22Rv1 (cell line): Measurements from ENCODE around the gene ZCWPW1.

ENCODE experiments used
- ZFX ChIP-seq: fragments of 450-650 bp; IDR thresholded peaks from 2 replicates; pipeline ENCODE4 v1.6.1; 2017; ENCODE audit warnings: antibody characterized with exemption, borderline replicate concordance
- TF ChIP-seq, protein P1 (sequence below): fragments of 450-650 bp; IDR thresholded peaks from 2 replicates; pipeline ENCODE4 v1.5.1; 2017; ENCODE audit warnings: mild to moderate bottlenecking

DNA sequence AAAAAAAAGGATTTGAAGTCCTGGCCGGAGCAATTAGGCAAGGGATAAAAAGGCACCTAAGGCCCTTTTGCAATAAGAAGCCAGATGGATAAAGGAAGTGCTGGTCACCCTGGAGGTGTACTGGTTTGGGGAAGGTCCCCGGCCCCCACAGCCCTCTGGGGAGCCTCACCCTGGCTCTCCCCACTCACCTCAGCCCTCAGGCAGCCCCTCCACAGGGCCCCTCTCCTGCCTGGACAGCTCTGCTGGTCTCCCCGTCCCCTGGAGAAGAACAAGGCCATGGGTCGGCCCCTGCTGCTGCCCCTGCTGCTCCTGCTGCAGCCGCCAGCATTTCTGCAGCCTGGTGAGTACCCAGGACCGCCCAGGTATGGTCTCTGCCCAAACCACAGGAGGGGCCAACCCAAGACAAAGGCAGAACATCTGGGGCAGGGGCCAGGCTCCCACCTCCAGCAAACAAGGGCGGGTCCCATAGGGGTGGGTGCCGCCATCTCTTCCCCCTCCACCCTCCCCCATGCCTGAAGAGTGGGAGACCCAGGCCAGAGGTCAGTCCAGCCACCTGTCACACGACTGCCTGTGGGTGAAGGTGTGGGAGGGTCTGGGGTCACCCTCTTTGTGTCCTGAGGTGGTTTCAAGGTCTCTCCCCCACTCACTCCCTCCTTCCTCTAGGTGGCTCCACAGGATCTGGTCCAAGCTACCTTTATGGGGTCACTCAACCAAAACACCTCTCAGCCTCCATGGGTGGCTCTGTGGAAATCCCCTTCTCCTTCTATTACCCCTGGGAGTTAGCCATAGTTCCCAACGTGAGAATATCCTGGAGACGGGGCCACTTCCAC lies 70.3 kb downstream of the ZCWPW1 start, which contains the start of gene PILRB:
- TF ChIP-seq, protein P1, sequence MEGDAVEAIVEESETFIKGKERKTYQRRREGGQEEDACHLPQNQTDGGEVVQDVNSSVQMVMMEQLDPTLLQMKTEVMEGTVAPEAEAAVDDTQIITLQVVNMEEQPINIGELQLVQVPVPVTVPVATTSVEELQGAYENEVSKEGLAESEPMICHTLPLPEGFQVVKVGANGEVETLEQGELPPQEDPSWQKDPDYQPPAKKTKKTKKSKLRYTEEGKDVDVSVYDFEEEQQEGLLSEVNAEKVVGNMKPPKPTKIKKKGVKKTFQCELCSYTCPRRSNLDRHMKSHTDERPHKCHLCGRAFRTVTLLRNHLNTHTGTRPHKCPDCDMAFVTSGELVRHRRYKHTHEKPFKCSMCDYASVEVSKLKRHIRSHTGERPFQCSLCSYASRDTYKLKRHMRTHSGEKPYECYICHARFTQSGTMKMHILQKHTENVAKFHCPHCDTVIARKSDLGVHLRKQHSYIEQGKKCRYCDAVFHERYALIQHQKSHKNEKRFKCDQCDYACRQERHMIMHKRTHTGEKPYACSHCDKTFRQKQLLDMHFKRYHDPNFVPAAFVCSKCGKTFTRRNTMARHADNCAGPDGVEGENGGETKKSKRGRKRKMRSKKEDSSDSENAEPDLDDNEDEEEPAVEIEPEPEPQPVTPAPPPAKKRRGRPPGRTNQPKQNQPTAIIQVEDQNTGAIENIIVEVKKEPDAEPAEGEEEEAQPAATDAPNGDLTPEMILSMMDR, result no peak; the same call in 1 of the 2 replicates
- no peak for TF ChIP-seq ZFX
